OCI-LY1 (cell line): ENCODE results near the gene SNRNP200.

Source experiments
- H2AFZ ChIP-seq: fragments of 200-600 bp; sonication (generic), shearing (Covaris generic); 2 replicates; pipeline ENCODE4 v1.6.0; 2014; ENCODE audit warnings: antibody characterized with exemption, mild to moderate bottlenecking, low read length
- H3F3A ChIP-seq: fragments of 200-600 bp; sonication (generic), shearing (Covaris generic); 2 replicates; pipeline ENCODE4 v1.6.0; 2014; ENCODE audit warnings: mild to moderate bottlenecking, antibody characterized with exemption, low read length, moderate library complexity; ENCODE audit not compliant: insufficient read depth
- H3K27ac ChIP-seq: fragments of 200-600 bp; sonication (generic); 2 replicates; pipeline ENCODE4 v1.5.1; 2014; ENCODE audit warnings: low read length, mixed run types, mild to moderate bottlenecking, low read depth; ENCODE audit not compliant: poor library complexity, severe bottlenecking
- H3K27me3 ChIP-seq: fragments of 200-600 bp; sonication (generic); 2 replicates; pipeline ENCODE4 v1.6.0; 2014; ENCODE audit warnings: antibody characterized with exemption, mild to moderate bottlenecking, low read length, moderate library complexity; ENCODE audit not compliant: insufficient read depth
- H3K36me3 ChIP-seq: fragments of 200-600 bp; sonication (generic); 2 replicates; pipeline ENCODE4 v1.6.1; 2014; ENCODE audit warnings: mild to moderate bottlenecking, antibody characterized with exemption, low read length, moderate library complexity, mixed read lengths; ENCODE audit not compliant: insufficient read depth
- H3K4me1 ChIP-seq: fragments of 200-600 bp; sonication (generic); 2 replicates; pipeline ENCODE4 v1.5.1; 2014; ENCODE audit warnings: mild to moderate bottlenecking, low read length, moderate library complexity; ENCODE audit not compliant: insufficient read depth, severe bottlenecking
- H3K4me2 ChIP-seq: fragments of 200-600 bp; sonication (generic), shearing (Covaris generic); 2 replicates; pipeline ENCODE4 v1.6.1; 2014; ENCODE audit warnings: low read length
- H3K4me3 ChIP-seq: fragments of 200-600 bp; sonication (generic); 2 replicates; pipeline ENCODE4 v1.5.1; 2014; ENCODE audit warnings: low read length, low read depth, mild to moderate bottlenecking, mixed read lengths; ENCODE audit not compliant: poor library complexity, severe bottlenecking
- H3K79me2 ChIP-seq: fragments of 200-600 bp; shearing (Covaris generic); 2 replicates; pipeline ENCODE4 v1.6.1; 2016; ENCODE audit warnings: mixed run types, low read length, mixed read lengths; ENCODE audit not compliant: insufficient read depth
- H3K9ac ChIP-seq: fragments of 200-600 bp; sonication (generic), shearing (Covaris generic); 2 replicates; pipeline ENCODE4 v1.6.1; 2014; ENCODE audit warnings: mild to moderate bottlenecking, low read length, mixed read lengths
- H3K9me2 ChIP-seq: fragments of 200-600 bp; sonication (generic), shearing (Covaris generic); 2 replicates; pipeline ENCODE4 v1.6.1; 2014; ENCODE audit warnings: low read depth, mild to moderate bottlenecking, low read length, mixed read lengths
- H3K9me3 ChIP-seq: fragments of 200-600 bp; shearing (Covaris generic); 2 replicates; pipeline ENCODE4 v1.6.1; 2014; ENCODE audit warnings: low read length, mixed read lengths
- H4K20me1 ChIP-seq: fragments of 200-600 bp; sonication (generic), shearing (Covaris generic); 2 replicates; pipeline ENCODE4 v1.6.0; 2016; ENCODE audit warnings: mild to moderate bottlenecking, low read length; ENCODE audit not compliant: insufficient read depth
- CTCF ChIP-seq: fragments of 200-600 bp; sonication (generic), shearing (Covaris generic); IDR thresholded peaks from 2 replicates; pipeline ENCODE4 v1.5.1; 2017; ENCODE audit warnings: mild to moderate bottlenecking, antibody characterized with exemption, low read length, moderate library complexity, mixed read lengths
- EZH2 ChIP-seq: fragments of 200-600 bp; sonication (generic), shearing (Covaris generic); IDR thresholded peaks from 2 replicates; pipeline ENCODE4 v1.8.0; 2017; ENCODE audit warnings: borderline replicate concordance, mixed run types, mild to moderate bottlenecking, antibody characterized with exemption, low read length, moderate library complexity, mixed read lengths

SNRNP200 gene

DNA sequence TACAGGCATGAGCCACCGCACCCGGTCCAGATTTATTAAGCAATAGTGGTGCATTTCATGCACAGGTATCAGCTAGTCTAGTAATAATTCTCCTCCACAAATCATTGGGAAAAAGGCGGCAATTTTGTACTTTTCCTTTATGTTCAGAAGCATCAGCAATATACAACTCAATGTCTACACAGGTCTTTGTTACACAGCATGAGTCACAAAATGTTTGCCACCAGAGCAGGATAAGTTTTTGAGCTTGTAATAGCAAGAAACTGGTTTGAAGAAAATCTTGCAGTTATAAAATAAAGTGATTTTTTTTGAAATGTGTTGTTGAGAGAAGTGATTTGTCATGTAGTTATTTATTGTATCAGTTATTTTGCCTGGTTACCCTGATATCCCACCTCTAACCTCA lies 15.0 kb upstream of the SNRNP200 start:
- H3F3A ChIP-seq = no peaks in the 10 kb centered on the region
- no peaks in the 10 kb centered on the region for H3K9me2 ChIP-seq
- H3K4me1 ChIP-seq = peaks cover 52% of the 10 kb centered on the region
- no peak overlapping the region for H2AFZ ChIP-seq
- peak overlapping the region; percentile 85 for H3K4me2 ChIP-seq
- H4K20me1 ChIP-seq = no peaks in the 10 kb centered on the region
- H3K9ac ChIP-seq = peak overlapping the region; percentile 84
- H3K4me3 ChIP-seq = peak overlapping the region; percentile 75
- no peaks in the 10 kb centered on the region for H3K9me3 ChIP-seq
- no peaks in the 10 kb centered on the region for H3K27me3 ChIP-seq
- H3K36me3 ChIP-seq = no peaks in the 10 kb centered on the region
- peak overlapping the region; percentile 80 for H3K27ac ChIP-seq
- no peak for TF ChIP-seq CTCF
- TF ChIP-seq EZH2 = no peak
- no peaks in the 10 kb centered on the region for H3K79me2 ChIP-seq

DNA sequence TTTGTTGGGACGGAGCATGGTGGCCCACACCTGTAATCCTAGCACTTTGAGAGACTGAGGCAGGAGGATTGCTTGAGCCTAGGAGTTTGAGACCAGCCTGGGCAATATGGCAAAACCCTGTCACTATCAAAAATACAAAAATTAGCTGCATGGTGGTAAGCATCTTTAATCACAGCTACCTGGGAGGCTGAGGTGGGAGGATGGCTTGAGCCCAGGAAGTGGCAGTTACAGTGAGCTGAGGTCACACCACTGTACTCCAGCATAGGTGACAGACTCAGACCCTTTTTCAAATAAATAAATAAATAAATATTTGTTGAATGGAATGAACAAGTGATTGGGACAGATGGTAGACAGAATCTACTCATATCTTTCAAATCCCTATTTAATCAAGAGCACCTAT lies 14.1 kb upstream of the SNRNP200 start:
- Histone ChIP-seq H3K4me1 (peaks cover 46% of the 10 kb centered on the region), H3K9ac (no peak overlapping the region)

GRCh38 chr2:96318723-96319122 lies 13.4 kb upstream of the SNRNP200 start:
- Histone ChIP-seq H3F3A (no peaks in the 10 kb centered on the region), H3K4me3 (no peak overlapping the region), H2AFZ (no peak overlapping the region), H3K4me2 (0 out of 2 replicates have a peak overlapping the region, but pooled peaks have one; percentile 85), H4K20me1 (no peaks in the 10 kb centered on the region), H3K79me2 (no peaks in the 10 kb centered on the region), H3K36me3 (no peaks in the 10 kb centered on the region), H3K27me3 (no peaks in the 10 kb centered on the region), H3K9ac (no peak overlapping the region), H3K27ac (peak overlapping the region; percentile 5), H3K4me1 (peaks cover 42% of the 10 kb centered on the region), H3K9me3 (no peaks in the 10 kb centered on the region), H3K9me2 (no peaks in the 10 kb centered on the region)
- TF ChIP-seq CTCF = no peak
- no peak for TF ChIP-seq EZH2

More for the DNA sequence above, 14.1 kb upstream of the SNRNP200 start:
- Histone ChIP-seq H3K36me3 (no peaks in the 10 kb centered on the region), H3K27ac (peak overlapping the region; percentile 35), H2AFZ (no peak overlapping the region), H3K4me2 (peak overlapping the region; percentile 85), H3K4me3 (peak overlapping the region; percentile 75), H3K79me2 (no peaks in the 10 kb centered on the region), H3K9me3 (no peaks in the 10 kb centered on the region), H4K20me1 (no peaks in the 10 kb centered on the region), H3F3A (no peaks in the 10 kb centered on the region), H3K9me2 (no peaks in the 10 kb centered on the region), H3K27me3 (no peaks in the 10 kb centered on the region)
- TF ChIP-seq EZH2 (no peak), CTCF (no peak)
